Medulla oblongata (tissue), 1 donor: ENCODE measurements around the gene TAMM41.
A peak's percentile ranks its signal among the peaks of the same experiment; 100 is the strongest.
"Not testable (repeated sequence)": the region's sequence is repeated elsewhere in the genome, so short reads cannot be mapped to it uniquely, and the experiment has no call there.

ENCODE experiments used
- DNase-seq: peaks from one replicate; pipeline ENCODE4 v3.0.0-alpha.2; 2015; ENCODE audit errors: extremely low spot score

TAMM41 gene

GRCh38 chr3:11814663-11815062 lies 32.0 kb downstream of the TAMM41 start:
- DNase-seq = no peak

DNA sequence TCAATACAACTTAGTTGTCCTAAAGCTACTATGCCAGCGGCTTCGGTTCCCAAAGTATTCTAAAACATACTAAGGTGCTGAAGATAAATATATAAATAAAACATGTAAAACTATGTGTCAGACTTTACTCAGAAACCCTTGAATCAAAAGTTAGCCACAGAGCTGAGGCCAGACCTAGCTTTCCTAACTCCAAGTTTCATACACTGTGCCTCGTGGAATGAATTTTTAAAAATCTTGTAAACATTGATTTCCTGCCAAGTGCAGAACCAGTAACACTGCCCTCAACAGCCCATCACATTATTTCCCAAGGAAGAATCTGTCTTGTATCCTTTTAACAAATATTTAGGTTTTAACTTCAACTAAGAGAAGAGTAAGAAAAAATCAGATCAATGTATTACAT lies 36.4 kb downstream of the TAMM41 start:
- no peak for DNase-seq

GRCh38 chr3:11808231-11808630 lies 38.5 kb downstream of the TAMM41 start:
- no peak for DNase-seq

DNA sequence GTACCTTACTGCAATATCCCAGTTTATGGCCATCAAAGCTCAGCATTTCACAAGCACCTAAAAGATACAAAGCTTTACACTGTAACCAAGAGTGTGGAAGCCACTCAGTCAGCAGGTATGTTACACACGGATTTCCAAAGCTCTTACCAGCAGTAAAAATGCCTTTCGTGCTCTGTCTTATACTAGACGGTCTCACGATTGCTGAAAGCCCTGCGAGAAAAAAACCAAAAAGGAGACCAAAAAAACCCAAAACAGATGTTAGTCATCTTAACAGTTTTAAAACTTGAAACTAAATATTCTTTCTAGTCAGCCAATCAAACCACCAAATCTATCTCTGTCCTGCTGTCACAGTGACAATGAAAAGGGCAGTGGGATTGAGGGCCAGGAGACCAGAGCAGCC lies 39.0 kb downstream of the TAMM41 start:
- no peak for DNase-seq

DNA sequence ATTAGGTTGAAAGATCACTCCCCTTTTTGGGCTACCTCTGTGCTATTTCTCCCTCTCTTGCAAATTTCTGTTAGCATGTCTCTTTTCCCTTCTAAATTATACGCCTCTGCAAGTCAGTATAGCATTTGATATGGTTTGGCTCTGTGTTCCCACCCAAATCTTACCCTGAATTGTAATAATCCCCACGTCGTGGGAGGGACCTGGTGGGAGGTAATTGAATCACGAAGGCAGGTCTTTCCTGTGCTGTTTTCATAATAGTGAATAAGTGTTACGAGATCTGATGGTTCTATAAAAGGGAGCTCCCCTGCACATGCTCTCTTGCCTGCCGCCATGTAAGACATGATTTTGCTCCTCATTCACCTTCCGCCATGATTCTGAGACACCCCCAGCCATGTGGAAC lies 41.0 kb downstream of the TAMM41 start:
- no peak for DNase-seq

DNA sequence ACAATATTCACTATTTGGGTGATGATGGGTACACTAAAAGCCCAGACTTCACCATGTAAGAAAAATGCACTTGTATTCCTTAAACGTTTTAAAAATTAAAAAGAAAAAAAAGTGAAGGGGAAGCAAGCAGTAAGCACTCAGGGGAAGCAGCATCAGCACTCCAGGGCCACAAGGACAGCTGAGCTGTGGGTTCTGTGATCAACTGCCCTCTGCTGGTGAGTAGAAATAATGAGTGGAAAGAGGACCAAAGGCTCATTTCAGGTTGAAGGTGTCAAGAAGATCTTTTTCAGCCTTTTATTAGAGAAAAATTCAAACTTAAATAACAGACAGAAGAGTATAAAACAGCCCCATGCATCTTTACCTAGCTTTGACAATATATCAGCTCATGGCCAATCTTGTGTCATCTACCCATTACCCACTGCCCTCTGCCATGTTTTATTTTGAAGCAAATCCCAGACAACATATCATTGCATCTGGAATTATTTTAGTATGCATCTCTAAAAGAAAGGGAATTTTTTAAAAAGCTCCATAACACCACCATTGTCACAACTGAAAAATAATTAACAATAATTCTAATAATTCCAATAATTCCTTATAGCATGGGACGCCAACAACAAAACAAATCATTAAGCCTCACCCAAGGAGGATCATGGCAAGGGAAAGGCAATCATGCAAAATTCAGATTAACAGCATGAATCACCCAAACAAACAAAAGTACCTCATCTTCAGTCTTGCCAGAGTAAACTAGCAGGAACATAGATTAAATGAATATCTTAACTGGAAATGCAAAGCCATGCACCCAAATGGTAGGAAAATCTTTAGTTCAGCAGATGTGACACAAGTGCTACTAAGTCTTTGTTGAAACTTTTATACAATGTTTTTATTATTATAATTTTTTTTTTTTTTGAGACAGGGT lies 42.5 kb downstream of the TAMM41 start:
- peak; percentile 69 for DNase-seq

GRCh38 chr3:11799791-11800190 lies 46.9 kb downstream of the TAMM41 start:
- no peak for DNase-seq

DNA sequence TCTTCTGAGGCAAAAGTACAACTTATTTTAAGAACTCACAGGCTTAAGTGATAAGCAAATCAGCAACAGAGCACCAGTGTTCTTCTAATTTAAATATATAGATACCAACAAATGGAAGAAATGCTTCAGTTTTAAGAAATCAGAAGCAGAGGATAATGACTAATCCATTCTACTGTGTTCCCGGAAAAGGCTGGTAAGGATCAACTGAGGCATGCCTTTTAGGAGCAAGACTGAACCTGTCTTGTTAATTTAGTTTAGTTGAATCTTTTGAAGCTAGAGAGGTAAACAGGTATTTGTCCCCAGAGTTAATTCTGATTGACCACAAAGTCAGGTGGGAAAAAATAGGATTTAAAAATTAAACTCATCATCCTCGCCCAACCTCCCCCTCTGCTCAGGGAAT lies 51.8 kb downstream of the TAMM41 start:
- DNase-seq = no peak

DNA sequence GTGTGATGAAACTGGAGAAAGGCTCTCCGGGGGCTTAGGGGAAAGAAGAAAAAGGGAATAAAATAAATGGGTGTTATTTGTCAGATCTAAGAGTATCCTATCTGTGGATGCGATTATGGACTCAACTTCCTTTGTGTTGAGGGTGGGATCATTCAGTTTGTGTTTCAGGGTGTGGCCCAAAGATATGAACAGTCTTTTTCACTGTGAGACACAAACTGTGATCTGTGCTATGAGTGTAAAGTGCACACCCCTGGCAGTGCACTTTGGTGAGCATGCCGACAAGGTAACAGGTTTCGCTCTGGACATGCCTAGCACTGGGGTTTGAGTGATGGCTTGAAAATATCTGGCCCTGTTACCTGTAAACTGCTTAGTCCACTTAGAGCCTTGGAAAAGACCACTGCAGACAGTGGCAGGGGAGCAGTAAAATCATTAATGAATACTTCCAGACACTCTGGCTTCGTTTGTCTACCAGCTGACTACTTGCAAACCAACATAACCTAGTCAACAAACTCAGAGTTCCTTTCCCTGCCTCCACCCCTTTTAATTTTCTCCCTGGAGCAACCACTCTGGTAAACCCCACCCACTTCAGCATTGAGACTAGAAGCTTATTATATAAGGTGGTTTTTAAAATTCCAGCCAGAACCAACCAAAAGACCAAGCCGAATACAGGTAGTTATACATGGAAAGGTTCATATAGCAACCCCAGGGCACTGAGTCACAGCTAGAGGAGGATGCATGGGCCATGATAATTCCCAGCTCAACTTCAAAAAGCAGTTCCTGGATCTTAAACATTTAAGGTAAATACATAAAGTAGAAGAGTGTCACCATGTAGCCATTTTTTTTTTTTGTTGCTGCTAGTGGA lies 55.1 kb downstream of the TAMM41 start:
- DNase-seq = no peak

DNA sequence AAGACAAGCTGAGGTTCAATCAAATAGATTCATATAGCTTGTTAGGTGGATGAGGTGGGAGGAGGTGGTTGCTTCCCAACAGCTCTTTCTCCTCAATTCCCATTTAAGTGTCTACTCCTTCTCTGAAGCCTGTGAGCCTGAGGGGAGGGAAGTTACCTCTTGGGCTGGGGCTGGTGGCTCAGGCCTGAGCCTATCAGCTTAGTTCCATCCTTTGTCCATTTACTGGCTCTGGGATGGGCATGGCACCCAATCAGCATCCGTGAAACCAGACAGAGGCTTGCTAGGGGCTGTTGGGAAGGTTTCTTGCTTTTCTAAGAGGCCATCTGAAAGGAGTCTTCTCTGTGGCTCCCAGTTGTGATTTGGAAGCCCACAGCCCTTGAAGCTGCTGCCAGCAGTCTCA lies 57.3 kb downstream of the TAMM41 start:
- DNase-seq = no peak

- DNase-seq = no peak
Observed at GRCh38 chr3:11784971-11785377, 61.7 kb downstream of the TAMM41 start.

GRCh38 chr3:11780341-11780740 lies 66.3 kb downstream of the TAMM41 start:
- DNase-seq = no peak

DNA sequence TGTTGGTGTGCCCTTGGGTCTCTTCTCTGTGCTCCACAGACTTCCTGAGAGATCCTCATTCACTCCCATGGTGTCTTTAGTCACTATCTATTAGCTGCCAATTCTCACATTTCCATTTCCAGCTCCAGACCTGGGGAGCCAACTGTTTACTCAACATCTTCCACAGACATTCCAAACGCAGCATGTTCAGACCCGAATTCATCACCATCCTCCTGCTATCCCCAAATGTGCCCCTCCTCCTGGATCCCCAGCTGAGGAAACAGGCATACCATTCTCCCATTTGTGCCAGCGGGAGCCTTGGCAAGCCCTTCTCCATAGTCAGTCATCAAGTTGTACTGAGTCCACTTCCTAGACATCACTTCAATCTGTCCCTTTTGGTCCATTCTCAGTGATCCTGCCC lies 67.1 kb downstream of the TAMM41 start:
- DNase-seq = no peak

GRCh38 chr3:11778248-11778647 lies 68.4 kb downstream of the TAMM41 start:
- no peak for DNase-seq

DNA sequence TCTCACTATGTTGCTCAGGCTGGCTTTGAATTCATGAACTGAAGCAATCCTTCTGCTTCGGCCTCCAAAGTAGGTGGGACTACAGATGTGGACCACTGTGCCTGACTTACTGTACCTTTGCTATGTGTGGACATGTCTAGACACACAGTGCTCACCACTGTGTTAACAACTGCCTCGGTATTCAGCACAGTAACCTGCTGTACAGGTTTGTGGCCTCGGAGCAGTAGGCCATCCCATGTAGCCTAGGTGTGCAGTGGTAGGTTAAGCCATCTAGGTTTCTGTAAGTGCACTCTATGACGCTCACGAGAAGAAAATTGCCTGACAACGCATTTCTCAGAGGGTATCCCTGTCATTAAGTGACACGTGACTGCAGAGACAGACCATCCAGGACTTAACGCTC lies 70.3 kb downstream of the TAMM41 start:
- no peak for DNase-seq

DNA sequence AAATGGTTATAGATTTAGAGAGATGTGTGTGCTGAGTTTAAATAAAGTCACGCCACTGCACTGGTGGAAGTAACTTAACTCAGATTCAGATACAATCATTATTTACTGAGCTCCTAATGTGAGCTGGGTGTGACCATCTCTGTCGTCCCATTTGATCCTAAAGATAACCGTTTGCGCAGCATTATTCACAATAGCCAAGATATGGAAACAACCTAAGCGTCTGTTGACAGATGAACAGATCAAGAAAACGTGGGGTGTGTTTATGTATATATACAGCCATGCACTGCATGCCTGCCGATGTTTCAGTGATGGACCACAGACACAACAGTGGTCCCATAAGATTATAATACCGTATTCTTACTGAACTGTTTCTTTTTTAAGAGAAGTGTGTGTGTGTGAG lies 71.2 kb downstream of the TAMM41 start:
- no peak for DNase-seq

GRCh38 chr3:11774296-11774877 lies 72.3 kb downstream of the TAMM41 start:
- DNase-seq = peak; percentile 63

- DNase-seq = not testable (repeated sequence)
Observed at GRCh38 chr3:11771931-11772330, 74.8 kb downstream of the TAMM41 start.

- DNase-seq = peak; percentile 78
Observed at GRCh38 chr3:11770477-11771391, 76.0 kb downstream of the TAMM41 start.

- DNase-seq = no peak
Observed at GRCh38 chr3:11769704-11770476, 76.8 kb downstream of the TAMM41 start.

- no peak for DNase-seq
Observed at GRCh38 chr3:11768604-11769003, 78.1 kb downstream of the TAMM41 start.
